Fibroblast of the aortic adventitia (primary cell): ENCODE data around the gene GARIN3. TPM values are rescaled to one million over a fixed set of nuclear protein-coding genes. Genes with fewer than 3 reads are reported as not detected.

ENCODE experiments used
- DNase-seq: peaks from one replicate; pipeline ENCODE4 v3.0.0-alpha.2; 2010; ENCODE audit warnings: low read depth
- H3K4me3 ChIP-seq: 2 replicates; pipeline ENCODE4 v1.5.1; 2011; ENCODE audit warnings: low read depth, mild to moderate bottlenecking, control low read depth, low read length, moderate library complexity
- total RNA-seq: library from RNA; depleted of rRNA; stranded (reverse); fragments of >200 nt; gene quantifications from 2 replicates; pipeline ENCODE4 v1.2.3, GENCODE V29; 2012; ENCODE audit warnings: low replicate concordance
- TF ChIP-seq, protein P1 (sequence below): IDR thresholded peaks from 2 replicates; pipeline ENCODE4 v1.5.1; 2011; ENCODE audit warnings: mild to moderate bottlenecking, low read length, control low read depth, inconsistent platforms; ENCODE audit not compliant: insufficient read depth

GARIN3 gene
- total RNA-seq, 1 donor = not detected

DNA sequence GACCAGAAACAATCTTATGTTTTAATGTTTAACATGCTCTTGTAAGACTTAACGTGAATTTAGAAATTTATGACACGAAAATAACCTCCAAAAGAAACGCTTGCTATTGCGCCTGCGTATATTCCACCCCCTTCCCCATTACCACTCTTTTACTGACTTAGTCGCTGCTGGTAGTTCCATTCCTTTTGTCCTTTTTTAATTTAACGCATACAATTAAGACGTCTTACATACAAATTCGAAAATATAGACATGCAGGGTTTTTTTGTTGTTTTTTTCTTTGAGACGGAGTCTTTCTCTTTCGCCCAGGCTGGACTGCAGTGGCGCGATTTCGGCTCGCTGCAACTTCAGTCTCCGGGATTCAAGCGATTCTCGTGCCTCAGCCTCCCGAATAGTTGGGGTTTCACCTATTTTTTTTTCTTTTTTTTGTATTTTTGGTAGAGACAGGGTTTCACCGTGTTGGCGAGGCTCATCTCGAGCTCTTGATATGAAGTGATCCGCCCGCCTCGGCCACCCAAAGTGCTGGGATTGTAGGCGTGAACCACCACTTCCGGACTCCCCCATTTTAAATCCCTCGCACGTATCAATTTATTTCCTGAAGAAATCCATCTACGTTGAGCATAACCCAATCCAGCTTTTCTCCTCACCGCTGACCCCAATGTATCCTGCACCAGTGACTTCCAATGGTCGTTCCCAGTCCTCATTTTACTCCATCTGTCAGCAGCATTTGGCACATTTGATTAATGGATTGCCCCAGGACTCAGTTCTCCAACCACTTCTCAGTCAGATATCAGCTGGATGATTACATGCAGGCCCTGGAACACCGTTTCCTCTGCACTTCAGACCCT is 22.7 kb downstream of the GARIN3 start:
- TF ChIP-seq, protein P1, sequence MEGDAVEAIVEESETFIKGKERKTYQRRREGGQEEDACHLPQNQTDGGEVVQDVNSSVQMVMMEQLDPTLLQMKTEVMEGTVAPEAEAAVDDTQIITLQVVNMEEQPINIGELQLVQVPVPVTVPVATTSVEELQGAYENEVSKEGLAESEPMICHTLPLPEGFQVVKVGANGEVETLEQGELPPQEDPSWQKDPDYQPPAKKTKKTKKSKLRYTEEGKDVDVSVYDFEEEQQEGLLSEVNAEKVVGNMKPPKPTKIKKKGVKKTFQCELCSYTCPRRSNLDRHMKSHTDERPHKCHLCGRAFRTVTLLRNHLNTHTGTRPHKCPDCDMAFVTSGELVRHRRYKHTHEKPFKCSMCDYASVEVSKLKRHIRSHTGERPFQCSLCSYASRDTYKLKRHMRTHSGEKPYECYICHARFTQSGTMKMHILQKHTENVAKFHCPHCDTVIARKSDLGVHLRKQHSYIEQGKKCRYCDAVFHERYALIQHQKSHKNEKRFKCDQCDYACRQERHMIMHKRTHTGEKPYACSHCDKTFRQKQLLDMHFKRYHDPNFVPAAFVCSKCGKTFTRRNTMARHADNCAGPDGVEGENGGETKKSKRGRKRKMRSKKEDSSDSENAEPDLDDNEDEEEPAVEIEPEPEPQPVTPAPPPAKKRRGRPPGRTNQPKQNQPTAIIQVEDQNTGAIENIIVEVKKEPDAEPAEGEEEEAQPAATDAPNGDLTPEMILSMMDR = no peak
- H3K4me3 ChIP-seq = peak overlapping the region; percentile 98
- peak; percentile 35 for DNase-seq

DNA sequence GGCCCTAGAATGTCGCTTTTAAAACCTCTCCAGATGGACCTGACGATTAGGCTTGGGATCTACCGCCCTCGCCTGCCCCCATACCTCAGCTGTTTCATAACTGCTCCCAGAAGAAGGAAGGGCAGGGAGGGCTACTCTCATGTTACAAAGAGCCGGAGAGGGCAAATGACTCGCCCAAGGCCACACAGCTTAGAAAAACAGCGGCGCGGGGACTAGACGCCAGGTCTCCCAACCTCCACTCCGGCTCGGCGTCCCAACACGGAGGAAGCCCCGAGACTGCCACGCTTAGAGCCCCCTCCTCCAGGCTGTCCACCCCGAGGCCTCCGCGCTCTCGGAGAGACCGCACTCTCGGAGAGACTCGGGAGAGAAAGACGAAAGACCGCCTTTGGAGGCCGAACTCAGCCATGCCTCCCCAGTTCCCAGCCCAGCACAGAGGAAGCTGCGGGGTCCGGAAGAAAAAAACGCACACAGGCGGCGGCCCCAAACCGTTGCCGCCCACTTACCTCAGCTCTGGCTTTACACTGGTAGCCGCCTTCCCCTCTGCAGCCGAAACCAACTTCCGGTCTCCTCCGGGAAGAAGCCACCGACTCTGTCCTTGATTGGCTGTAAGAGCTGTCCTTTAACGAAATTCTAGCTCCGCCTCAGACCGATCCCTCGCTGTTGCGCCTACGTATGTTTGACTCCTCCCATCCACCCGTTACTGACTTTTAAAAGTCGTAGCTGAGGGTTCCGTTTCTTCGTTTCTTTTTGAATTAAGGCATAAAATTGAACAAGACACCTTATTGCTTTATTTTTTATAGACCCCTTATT is 23.5 kb downstream of the GARIN3 start, which contains the start of gene MED7:
TSS of gene MED7 (minus strand) at position 549 of the 810 bp plus-strand sequence. CDS start 3,434 bp downstream, outside the sequence.
- peak within 1 kb of the TSS; percentile 98 for H3K4me3 ChIP-seq
- DNase-seq = peak; percentile 100
- TF ChIP-seq, protein P1 = no peak

DNA sequence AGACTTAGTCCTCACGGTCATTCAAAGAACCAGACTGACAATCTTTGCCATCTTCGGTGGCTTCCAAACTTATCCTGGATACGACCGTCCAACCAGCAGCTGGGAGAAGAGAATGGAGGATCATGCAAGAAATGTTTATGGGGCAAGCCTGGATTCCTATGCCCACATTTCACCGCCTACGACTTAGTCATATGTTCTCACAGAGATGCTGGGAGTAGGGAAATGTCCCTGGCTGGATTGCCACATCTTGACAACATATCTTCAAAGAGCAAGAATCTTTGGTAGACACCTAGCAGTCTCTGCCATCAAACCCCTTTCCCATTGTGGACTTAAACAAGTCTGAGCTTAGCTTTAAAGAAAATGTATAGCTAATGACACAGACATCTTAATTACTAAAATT is 28.4 kb downstream of the GARIN3 start:
- no peak overlapping the region for H3K4me3 ChIP-seq
- DNase-seq = no peak
- TF ChIP-seq, protein P1 = no peak

DNA sequence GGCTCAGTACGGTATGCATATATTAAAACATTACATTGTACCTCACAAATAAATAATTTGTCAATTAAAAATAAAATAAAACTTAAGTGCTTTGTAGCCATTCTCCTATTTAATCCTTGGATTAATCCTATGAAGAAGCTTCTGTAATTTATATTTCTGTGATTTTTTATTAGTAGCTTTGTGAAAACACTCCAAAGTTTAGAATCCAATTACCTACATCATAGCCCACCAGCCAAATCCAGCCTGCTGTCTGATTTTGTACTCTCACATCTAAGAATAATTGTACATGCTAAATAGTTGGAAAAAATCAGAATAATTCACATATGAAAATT is 33.8 kb downstream of the GARIN3 start:
- TF ChIP-seq, protein P1 = no peak
- no peak for DNase-seq
- H3K4me3 ChIP-seq = no peak overlapping the region

DNA sequence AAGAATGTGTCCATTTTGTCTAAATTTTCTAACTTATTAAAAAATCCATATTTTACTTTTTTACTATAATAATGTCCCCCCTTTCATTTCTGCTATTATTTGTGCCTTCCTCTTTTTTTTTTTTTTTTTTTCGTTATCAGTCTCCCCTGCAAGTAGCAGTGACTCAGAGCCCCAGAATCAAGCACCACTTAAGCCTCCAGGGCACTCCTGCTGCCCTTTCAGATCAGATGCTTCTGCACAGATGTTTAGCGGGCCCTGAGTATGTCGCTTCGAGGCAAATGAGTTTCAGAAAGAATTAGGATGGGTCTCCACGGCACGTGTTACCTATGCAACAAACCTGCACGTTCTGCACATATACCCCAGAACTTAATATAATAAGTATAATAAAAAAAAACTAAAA is 35.1 kb downstream of the GARIN3 start:
- DNase-seq = no peak
- TF ChIP-seq, protein P1 = no peak
- no peak overlapping the region for H3K4me3 ChIP-seq

DNA sequence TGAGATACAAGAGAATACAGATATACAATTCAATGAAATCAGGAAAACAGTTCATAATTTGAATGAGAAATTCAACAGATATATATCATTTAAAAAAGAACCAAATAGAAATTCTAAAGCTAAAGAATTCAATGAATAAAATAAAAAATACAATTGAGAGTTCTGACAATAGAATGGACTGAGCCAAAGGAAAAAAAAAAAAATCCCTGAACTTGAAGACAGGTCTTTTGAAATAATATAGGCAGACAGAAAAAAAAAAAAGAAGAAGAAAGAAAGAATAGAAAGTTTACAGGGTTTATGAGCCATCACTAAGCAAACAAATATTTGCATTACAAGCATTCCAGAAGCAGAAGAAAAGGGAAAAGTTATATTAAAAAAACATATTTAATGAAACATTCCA is 44.4 kb downstream of the GARIN3 start:
- TF ChIP-seq, protein P1 = no peak
- H3K4me3 ChIP-seq = no peak overlapping the region
- DNase-seq = no peak
